GM23248 (cell line): ENCODE measurements around the gene MARK3. TPM values are rescaled to one million over a fixed set of nuclear protein-coding genes. Genes with fewer than 3 reads are reported as not detected.

Experiments
- DNase-seq: peaks from one replicate; pipeline ENCODE4 v3.0.0-alpha.2; 2015
- H2AFZ ChIP-seq: fragments of 200-600 bp; sonication (generic); 2 replicates; pipeline ENCODE4 v1.6.1; 2016; ENCODE audit warnings: antibody characterized with exemption
- H3F3A ChIP-seq: fragments of 200-600 bp; sonication (generic); 2 replicates; pipeline ENCODE4 v1.6.1; 2016; ENCODE audit warnings: mild to moderate bottlenecking, antibody characterized with exemption, mixed run types; ENCODE audit not compliant: insufficient read depth
- H3K27ac ChIP-seq: fragments of 200-600 bp; sonication (generic); 2 replicates; pipeline ENCODE4 v1.5.1; 2016; ENCODE audit warnings: mild to moderate bottlenecking
- H3K27me3 ChIP-seq: fragments of 200-600 bp; sonication (generic); replicated peaks from 2 replicates; pipeline ENCODE4 v1.6.1; 2016; ENCODE audit warnings: mild to moderate bottlenecking; ENCODE audit not compliant: insufficient read depth
- H3K36me3 ChIP-seq: fragments of 200-600 bp; sonication (generic); 2 replicates; pipeline ENCODE4 v1.6.1; 2016; ENCODE audit warnings: low read depth, mild to moderate bottlenecking
- H3K4me1 ChIP-seq: fragments of 200-600 bp; sonication (generic); 2 replicates; pipeline ENCODE4 v1.6.1; 2016; ENCODE audit warnings: mild to moderate bottlenecking; ENCODE audit not compliant: insufficient read depth
- H3K4me2 ChIP-seq: fragments of 200-600 bp; sonication (generic); one replicate; pipeline ENCODE4 v1.6.1; 2016; ENCODE audit warnings: mild to moderate bottlenecking; ENCODE audit not compliant: unreplicated experiment
- H3K4me3 ChIP-seq: fragments of 200-600 bp; sonication (generic); 2 replicates; pipeline ENCODE4 v1.5.1; 2016; ENCODE audit warnings: mild to moderate bottlenecking
- H3K79me2 ChIP-seq: fragments of 200-600 bp; sonication (generic); 2 replicates; pipeline ENCODE4 v1.6.1; 2016; ENCODE audit warnings: mild to moderate bottlenecking; ENCODE audit not compliant: insufficient read depth
- H3K9ac ChIP-seq: fragments of 200-600 bp; sonication (generic); 2 replicates; pipeline ENCODE4 v1.6.1; 2016; ENCODE audit warnings: mild to moderate bottlenecking
- H3K9me2 ChIP-seq: fragments of 200-600 bp; sonication (generic); 2 replicates; pipeline ENCODE4 v1.6.1; 2016; ENCODE audit warnings: mixed run types, mild to moderate bottlenecking, moderate library complexity; ENCODE audit not compliant: insufficient read depth
- H3K9me3 ChIP-seq: fragments of 200-600 bp; sonication (generic); one replicate; pipeline ENCODE4 v1.6.1; 2017; ENCODE audit warnings: low read depth
- H4K20me1 ChIP-seq: fragments of 200-600 bp; sonication (generic); 2 replicates; pipeline ENCODE4 v1.6.0; 2016; ENCODE audit not compliant: insufficient read depth
- EZH2 ChIP-seq: fragments of 200-600 bp; sonication (generic); IDR thresholded peaks from 2 replicates; pipeline ENCODE4 v1.6.1; 2018; ENCODE audit warnings: antibody characterized with exemption, mild to moderate bottlenecking; ENCODE audit not compliant: insufficient read depth, poor library complexity, severe bottlenecking
- EZH2phosphoT487 ChIP-seq: fragments of 200-600 bp; sonication (generic); IDR thresholded peaks from 2 replicates; pipeline ENCODE4 v1.6.1; 2018; ENCODE audit warnings: antibody characterized with exemption, moderate library complexity, mild to moderate bottlenecking, low read depth; ENCODE audit not compliant: insufficient read depth
- WGBS, 2 experiments: methylation state at CpG; one replicate each; pipeline ENCODE4 v1.1.6; 2015 to 2017; ENCODE audit warnings: low lambda C conversion rate in 2 of 2, low coverage in 1 of 2; ENCODE audit errors: missing lambda C conversion rate in 2 of 2; 5-methylcytosine and 5-hydroxymethylcytosine counted together
- in situ Hi-C: fragments of 300-500 bp; cut with MboI; formaldehyde crosslinking; loops from 2 replicates; pipeline ENCODE4 v1.15.0; 2020
- polyA plus RNA-seq: library from polyadenylated mRNA; unstranded; fragments of >200 nt; fragmentation: Nextera tagmentation; extraction: Ambion mirVana; gene quantifications from 2 replicates; pipeline ENCODE4 v1.2.1, GENCODE V29; 2016
- total RNA-seq: library from RNA; depleted of rRNA; stranded (reverse); fragments of >200 nt; shearing (Covaris generic); gene quantifications from 2 replicates; pipeline ENCODE4 v1.2.3, GENCODE V29; 2014

The MARK3 gene
- total and polyA plus RNA-seq, 2 experiments from 2014 or later = 32.9 to 80.6 TPM

DNA sequence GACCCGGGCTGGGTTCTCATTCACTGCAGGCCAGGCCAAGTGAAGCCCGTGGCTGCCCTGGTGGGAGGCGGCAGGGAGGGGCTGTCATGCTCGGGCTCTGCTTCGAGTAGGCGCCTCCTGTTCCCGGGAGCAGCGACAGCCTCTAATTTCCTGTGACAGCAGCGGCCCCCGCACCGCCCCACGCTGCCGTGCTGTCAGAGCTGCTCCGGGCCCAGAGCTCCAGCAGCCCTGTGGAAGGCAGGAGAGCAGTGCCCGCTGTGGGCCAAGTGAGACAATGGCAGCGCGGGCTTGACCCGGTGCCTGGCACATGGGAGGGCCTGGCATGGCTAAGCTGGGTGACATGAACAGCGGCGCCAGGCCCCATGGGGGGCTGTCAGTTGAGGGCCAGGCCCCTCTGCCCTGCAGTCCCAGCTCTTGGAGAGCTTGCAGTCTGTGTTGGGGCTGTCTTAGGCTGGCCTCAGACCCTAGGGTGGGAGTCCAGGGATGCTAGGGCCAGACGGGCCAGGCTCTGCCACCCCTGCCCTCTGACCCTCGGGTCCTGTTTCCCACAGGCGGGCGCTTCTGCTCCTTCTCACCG lies 148.9 kb downstream of the MARK3 start:
- Histone ChIP-seq H3K9me2 (no peaks in the 10 kb centered on the region), H3K27me3 (no peaks in the 10 kb centered on the region), H2AFZ (no peak overlapping the region), H4K20me1 (no peaks in the 10 kb centered on the region), H3K4me1 (0 out of 2 replicates have a peak, but pooled peaks cover 7% of the 10 kb centered on the region), H3K27ac (no peak overlapping the region), H3F3A (no peaks in the 10 kb centered on the region), H3K9ac (no peak overlapping the region), H3K36me3 (no peaks in the 10 kb centered on the region), H3K79me2 (peaks cover 30% of the 10 kb centered on the region), H3K9me3 (no peaks in the 10 kb centered on the region), H3K4me3 (no peak overlapping the region), H3K4me2 (no peak overlapping the region)
- in situ Hi-C loops = no loop called here
- 88 to 91% methylated on average over 23 to 24 of the region's 25 CpGs for WGBS, 2 experiments
- no peak for DNase-seq
- TF ChIP-seq EZH2phosphoT487 = no peak
- TF ChIP-seq EZH2 = no peak

DNA sequence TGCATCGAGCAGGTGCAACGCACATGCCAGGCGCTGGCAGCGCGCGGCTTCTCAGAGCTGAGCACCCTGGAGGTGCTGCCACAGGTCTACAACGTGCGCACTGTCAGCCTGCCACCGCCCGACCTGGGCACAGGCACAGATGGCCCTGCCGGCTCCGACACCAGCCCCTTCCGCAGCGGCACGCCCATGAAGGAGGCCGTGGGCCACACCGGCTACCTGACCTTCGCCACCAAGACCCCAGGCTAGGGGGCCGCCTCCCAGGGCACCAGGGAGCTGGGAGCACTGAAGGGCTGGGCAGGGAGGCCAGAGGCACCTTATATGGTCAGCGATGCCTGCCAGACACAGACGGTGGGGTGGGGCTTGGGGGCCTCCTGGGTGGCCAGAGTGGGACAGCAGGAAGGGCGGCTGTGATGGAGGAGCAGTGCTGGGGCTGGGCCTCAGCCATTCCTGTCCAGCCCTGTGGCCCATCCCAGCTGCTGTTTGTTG lies 149.4 kb downstream of the MARK3 start:
- Histone ChIP-seq H3K27me3 (no peaks in the 10 kb centered on the region), H3K9me3 (no peaks in the 10 kb centered on the region), H4K20me1 (no peaks in the 10 kb centered on the region), H2AFZ (no peak overlapping the region), H3K4me3 (no peak overlapping the region), H3K4me2 (no peak overlapping the region), H3K9me2 (no peaks in the 10 kb centered on the region), H3K27ac (no peak overlapping the region), H3K36me3 (no peaks in the 10 kb centered on the region), H3K4me1 (0 out of 2 replicates have a peak, but pooled peaks cover 7% of the 10 kb centered on the region), H3K79me2 (peaks cover 24% of the 10 kb centered on the region), H3K9ac (no peak overlapping the region), H3F3A (no peaks in the 10 kb centered on the region)
- in situ Hi-C loops = no loop called here
- no peak for TF ChIP-seq EZH2phosphoT487
- TF ChIP-seq EZH2 = no peak
- WGBS, 2 experiments = 93 to 94% methylated on average over 17 to 22 of the region's 22 CpGs
- DNase-seq = no peak

- peaks cover 5% of the 10 kb centered on the region for H3K4me1 ChIP-seq
- peaks cover 18% of the 10 kb centered on the region for H3K79me2 ChIP-seq
- no peak overlapping the region for H2AFZ ChIP-seq
- H3K4me2 ChIP-seq = no peak overlapping the region
- no peak overlapping the region for H3K27ac ChIP-seq
- TF ChIP-seq EZH2 = no peak
- no peak for TF ChIP-seq EZH2phosphoT487
- peaks cover 5% of the 10 kb centered on the region; the same call in 1 of the 2 replicates for H3F3A ChIP-seq
- no peak overlapping the region for H3K4me3 ChIP-seq
- no peaks in the 10 kb centered on the region for H3K27me3 ChIP-seq
- DNase-seq = no peak
- 88 to 89% methylated on average over 14 to 19 of the region's 21 CpGs for WGBS, 2 experiments
- H3K9ac ChIP-seq = no peak overlapping the region
- no peaks in the 10 kb centered on the region for H3K36me3 ChIP-seq
- no peaks in the 10 kb centered on the region for H3K9me3 ChIP-seq
- no peaks in the 10 kb centered on the region for H3K9me2 ChIP-seq
- no peaks in the 10 kb centered on the region for H4K20me1 ChIP-seq
- in situ Hi-C loops = no loop called here
Observed at GRCh38 chr14:103535081-103535890, 150.1 kb downstream of the MARK3 start.

GRCh38 chr14:103535891-103536565 lies 150.8 kb downstream of the MARK3 start:
- H3K9me2 ChIP-seq = no peaks in the 10 kb centered on the region
- in situ Hi-C loops = no loop called here
- H3K27me3 ChIP-seq = no peaks in the 10 kb centered on the region
- H2AFZ ChIP-seq = no peak overlapping the region
- TF ChIP-seq EZH2 (no peak), EZH2phosphoT487 (no peak)
- no peak overlapping the region for H3K4me3 ChIP-seq
- no peaks in the 10 kb centered on the region for H3K36me3 ChIP-seq
- H3K4me2 ChIP-seq = no peak overlapping the region
- WGBS, 2 experiments = 84 to 87% methylated on average over 11 of the region's 11 CpGs
- peaks cover 6% of the 10 kb centered on the region; the same call in 1 of the 2 replicates for H3F3A ChIP-seq
- H3K9me3 ChIP-seq = no peaks in the 10 kb centered on the region
- H3K27ac ChIP-seq = no peak overlapping the region
- H3K4me1 ChIP-seq = peaks cover 11% of the 10 kb centered on the region
- no peak for DNase-seq
- peaks cover 10% of the 10 kb centered on the region for H3K79me2 ChIP-seq
- H3K9ac ChIP-seq = no peak overlapping the region
- no peaks in the 10 kb centered on the region for H4K20me1 ChIP-seq
